ENCODE measurements around the gene TAF1A.
A peak's percentile ranks its signal among the peaks of the same experiment; 100 is the strongest.

TAF1A gene

DNA sequence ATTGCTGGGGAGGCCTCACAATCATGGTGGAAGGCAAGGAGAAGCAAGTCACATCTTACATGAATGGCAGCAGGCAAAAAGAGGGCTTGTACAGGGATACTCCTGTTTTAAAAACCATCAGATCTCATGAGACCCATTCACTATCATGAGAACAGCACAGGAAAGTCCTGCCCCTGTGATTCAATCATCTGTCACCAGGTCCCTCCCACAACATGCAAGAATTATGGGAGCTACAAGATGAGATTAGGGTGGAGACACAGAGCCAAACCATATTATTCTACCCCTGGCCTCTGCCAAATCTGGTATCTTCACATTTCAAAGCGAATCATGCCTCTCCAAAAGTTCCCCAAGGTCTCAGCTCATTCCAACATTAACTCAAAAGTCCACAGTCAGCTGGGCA lies 17.0 kb upstream of the TAF1A start:
- in situ Hi-C loops (cut with HindIII; ENCODE audit: low pct_ligation_motif_present, low sequenced_read_pairs): no loop called here

DNA sequence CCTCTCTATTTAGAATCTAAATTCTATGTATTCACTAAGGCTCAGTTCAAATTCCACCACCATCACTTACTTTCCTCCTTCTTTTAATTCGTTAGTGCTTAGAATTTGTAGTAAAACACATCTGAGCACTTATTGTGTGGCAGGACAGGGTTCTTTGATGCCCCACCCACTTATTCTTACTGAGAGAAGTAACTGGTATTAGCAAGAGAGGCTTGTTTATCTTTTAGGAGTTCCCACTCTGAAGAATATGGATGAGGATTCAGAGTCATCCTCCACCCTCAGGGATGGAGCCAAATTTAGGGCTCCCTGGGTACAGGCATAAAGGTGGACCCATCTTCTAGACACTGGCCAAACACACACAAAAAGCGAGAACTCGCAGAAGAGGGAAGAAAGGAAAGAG lies 11.5 kb upstream of the TAF1A start:
- Histone ChIP-seq H3K4me3 (ENCODE audit: low read depth, low read length) (no peak overlapping the region), H3K27ac (no peak overlapping the region), H3K36me3 (replicated peaks) (no peaks in the 10 kb centered on the region), H3K27me3 (replicated peaks) (no peaks in the 10 kb centered on the region)
- in situ Hi-C loops (cut with HindIII; ENCODE audit: low pct_ligation_motif_present, low sequenced_read_pairs): no loop called here
- no peak for DNase-seq
- TF ChIP-seq, protein P1, sequence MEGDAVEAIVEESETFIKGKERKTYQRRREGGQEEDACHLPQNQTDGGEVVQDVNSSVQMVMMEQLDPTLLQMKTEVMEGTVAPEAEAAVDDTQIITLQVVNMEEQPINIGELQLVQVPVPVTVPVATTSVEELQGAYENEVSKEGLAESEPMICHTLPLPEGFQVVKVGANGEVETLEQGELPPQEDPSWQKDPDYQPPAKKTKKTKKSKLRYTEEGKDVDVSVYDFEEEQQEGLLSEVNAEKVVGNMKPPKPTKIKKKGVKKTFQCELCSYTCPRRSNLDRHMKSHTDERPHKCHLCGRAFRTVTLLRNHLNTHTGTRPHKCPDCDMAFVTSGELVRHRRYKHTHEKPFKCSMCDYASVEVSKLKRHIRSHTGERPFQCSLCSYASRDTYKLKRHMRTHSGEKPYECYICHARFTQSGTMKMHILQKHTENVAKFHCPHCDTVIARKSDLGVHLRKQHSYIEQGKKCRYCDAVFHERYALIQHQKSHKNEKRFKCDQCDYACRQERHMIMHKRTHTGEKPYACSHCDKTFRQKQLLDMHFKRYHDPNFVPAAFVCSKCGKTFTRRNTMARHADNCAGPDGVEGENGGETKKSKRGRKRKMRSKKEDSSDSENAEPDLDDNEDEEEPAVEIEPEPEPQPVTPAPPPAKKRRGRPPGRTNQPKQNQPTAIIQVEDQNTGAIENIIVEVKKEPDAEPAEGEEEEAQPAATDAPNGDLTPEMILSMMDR (IDR thresholded peaks at IDR 0.05; ENCODE audit: low read depth, low read length, missing control alignments): no peak

More for the DNA sequence above, 17.0 kb upstream of the TAF1A start:
- no peak overlapping the region for H3K4me3 ChIP-seq (ENCODE audit: low read depth, low read length)
- H3K27me3 ChIP-seq (replicated peaks): no peaks in the 10 kb centered on the region
- TF ChIP-seq, protein P1 (IDR thresholded peaks at IDR 0.05; ENCODE audit: low read depth, low read length, missing control alignments): no peak
- H3K36me3 ChIP-seq (replicated peaks): no peaks in the 10 kb centered on the region
- H3K27ac ChIP-seq: no peak overlapping the region
- DNase-seq: no peak

DNA sequence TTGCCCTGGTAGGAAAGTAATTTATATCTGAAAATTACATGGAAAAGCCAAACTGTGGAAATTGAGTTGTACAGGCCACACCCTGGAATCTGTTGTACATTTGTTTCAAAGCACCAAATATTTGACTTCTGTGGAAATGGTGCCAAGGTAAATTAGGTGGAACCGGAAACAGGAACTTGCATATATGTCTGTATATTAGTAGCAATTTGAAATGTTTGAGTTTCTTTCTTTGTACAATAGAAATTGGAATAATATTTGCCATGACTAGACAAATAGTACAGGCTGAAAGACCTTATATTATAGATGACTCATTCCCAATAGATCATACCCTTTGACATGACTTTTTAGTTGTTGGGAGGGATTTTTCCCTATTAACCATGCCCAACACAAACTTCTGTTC lies 10.5 kb upstream of the TAF1A start:
- no peaks in the 10 kb centered on the region for H3K27me3 ChIP-seq (replicated peaks)
- no peaks in the 10 kb centered on the region for H3K36me3 ChIP-seq (replicated peaks)
- no peak for DNase-seq
- in situ Hi-C loops (cut with HindIII; ENCODE audit: low pct_ligation_motif_present, low sequenced_read_pairs): no loop called here
- TF ChIP-seq, protein P1 (IDR thresholded peaks at IDR 0.05; ENCODE audit: low read depth, low read length, missing control alignments): no peak
- H3K4me3 ChIP-seq (ENCODE audit: low read depth, low read length): no peak overlapping the region
- no peak overlapping the region for H3K27ac ChIP-seq

DNA sequence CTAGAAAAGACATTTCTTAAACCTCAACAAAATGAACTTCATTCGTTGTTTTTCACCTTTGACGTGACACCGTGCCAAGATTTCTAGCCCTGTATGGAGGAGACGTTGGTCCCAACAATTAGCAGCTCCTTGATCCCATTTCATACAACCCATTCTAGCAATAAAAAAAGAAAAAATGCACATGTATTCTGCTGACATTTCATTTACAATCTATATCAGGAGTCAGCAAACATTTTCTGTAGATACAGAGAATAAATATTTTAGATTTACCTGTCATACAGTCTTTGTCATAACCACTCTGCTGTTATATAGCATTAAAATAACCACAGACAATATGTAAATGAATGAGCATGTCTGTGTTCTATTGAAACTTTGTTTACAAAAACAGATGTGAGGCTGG lies 7.0 kb upstream of the TAF1A start:
- DNase-seq: no peak
- TF ChIP-seq, protein P1 (IDR thresholded peaks at IDR 0.05; ENCODE audit: low read depth, low read length, missing control alignments): no peak
- in situ Hi-C loops (cut with HindIII; ENCODE audit: low pct_ligation_motif_present, low sequenced_read_pairs): no loop called here

DNA sequence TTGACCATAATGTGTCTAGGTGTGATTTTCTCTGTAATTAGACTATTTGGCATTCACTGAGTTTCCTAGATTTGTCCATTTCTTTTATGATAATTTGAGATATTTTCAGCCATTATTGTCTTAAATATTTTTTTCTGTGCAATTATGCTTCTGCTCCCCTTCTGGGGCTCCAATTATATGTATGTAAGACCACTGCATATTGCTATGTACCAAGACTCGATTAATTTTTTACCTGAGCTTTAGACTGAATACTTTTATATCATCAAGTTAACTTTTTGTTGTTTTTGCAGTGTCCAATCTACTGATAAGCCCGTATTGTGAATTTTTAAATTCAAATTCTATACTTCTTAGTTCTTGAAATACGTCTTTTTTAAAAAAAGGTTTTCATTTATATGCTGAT lies 5.1 kb upstream of the TAF1A start:
- Histone ChIP-seq H3K4me3 (ENCODE audit: low read depth, low read length) (no peak overlapping the region), H3K36me3 (replicated peaks) (no peaks in the 10 kb centered on the region), H3K27ac (no peak overlapping the region), H3K27me3 (replicated peaks) (no peaks in the 10 kb centered on the region)
- in situ Hi-C loops (cut with HindIII; ENCODE audit: low pct_ligation_motif_present, low sequenced_read_pairs): no loop called here
- TF ChIP-seq, protein P1 (IDR thresholded peaks at IDR 0.05; ENCODE audit: low read depth, low read length, missing control alignments): no peak
- DNase-seq: no peak

More for the DNA sequence above, 7.0 kb upstream of the TAF1A start:
- H3K27me3 ChIP-seq (replicated peaks): no peaks in the 10 kb centered on the region
- H3K36me3 ChIP-seq (replicated peaks): no peaks in the 10 kb centered on the region
- no peak overlapping the region for H3K27ac ChIP-seq
- no peak overlapping the region for H3K4me3 ChIP-seq (ENCODE audit: low read depth, low read length)

DNA sequence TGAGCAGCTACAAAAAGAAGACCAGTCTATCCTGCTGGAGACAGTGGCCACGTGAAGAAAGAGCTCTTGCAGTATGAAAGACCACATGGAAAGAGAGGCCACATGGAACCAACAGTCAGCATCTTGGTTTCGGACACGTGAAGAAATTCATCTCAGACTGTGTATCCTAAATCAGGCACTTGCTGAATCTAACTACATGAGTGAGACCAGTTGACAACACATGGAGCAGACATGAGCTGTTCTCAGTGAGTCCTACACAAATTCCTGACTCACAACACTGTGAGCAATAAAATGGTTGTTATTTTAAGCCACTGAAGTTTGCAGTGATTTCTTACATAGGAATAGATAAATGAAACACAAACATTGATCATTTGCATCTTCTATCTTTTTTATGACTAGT lies 2.4 kb upstream of the TAF1A start:
- DNase-seq: peak; percentile 30
- Histone ChIP-seq H3K4me3 (ENCODE audit: low read depth, low read length) (no peak overlapping the region), H3K27me3 (replicated peaks) (no peaks in the 10 kb centered on the region), H3K27ac (no peak overlapping the region), H3K36me3 (replicated peaks) (no peaks in the 10 kb centered on the region)
- TF ChIP-seq, protein P1 (IDR thresholded peaks at IDR 0.05; ENCODE audit: low read depth, low read length, missing control alignments): no peak
- in situ Hi-C loops (cut with HindIII; ENCODE audit: low pct_ligation_motif_present, low sequenced_read_pairs): no loop called here

Data from brain microvascular endothelial cell (primary cell).